DOHH2 (cell line): Measurements from ENCODE around the gene LIMK2.

Experiments used
- H3F3A ChIP-seq: fragments of 200-600 bp; sonication (generic), shearing (Covaris generic); 2 replicates; pipeline ENCODE4 v1.6.0; 2016; ENCODE audit warnings: antibody characterized with exemption, mild to moderate bottlenecking; ENCODE audit not compliant: control insufficient read depth, insufficient read depth
- H3K27ac ChIP-seq: fragments of 200-600 bp; sonication (generic); 2 replicates; pipeline ENCODE4 v1.5.1; 2014; ENCODE audit warnings: low read depth, mild to moderate bottlenecking, low read length, moderate library complexity
- H3K27me3 ChIP-seq: fragments of 200-600 bp; sonication (generic); 2 replicates; pipeline ENCODE4 v1.6.1; 2014; ENCODE audit warnings: mild to moderate bottlenecking, low read length, mixed read lengths; ENCODE audit not compliant: control insufficient read depth
- H3K36me3 ChIP-seq: fragments of 200-600 bp; sonication (generic); 2 replicates; pipeline ENCODE4 v1.6.1; 2014; ENCODE audit warnings: mild to moderate bottlenecking, low read length, moderate library complexity, mixed read lengths; ENCODE audit not compliant: control insufficient read depth
- H3K4me1 ChIP-seq: fragments of 200-600 bp; sonication (generic); 2 replicates; pipeline ENCODE4 v1.6.1; 2014; ENCODE audit warnings: mild to moderate bottlenecking, low read length, mixed read lengths; ENCODE audit not compliant: control insufficient read depth
- H3K4me2 ChIP-seq: fragments of 200-600 bp; sonication (generic); 2 replicates; pipeline ENCODE4 v1.6.0; 2014; ENCODE audit warnings: mild to moderate bottlenecking, low read length, moderate library complexity
- H3K4me3 ChIP-seq: fragments of 200-600 bp; sonication (generic); 2 replicates; pipeline ENCODE4 v1.5.1; 2014; ENCODE audit warnings: mild to moderate bottlenecking, low read length, mixed read lengths
- H3K79me2 ChIP-seq: fragments of 200-600 bp; sonication (generic); 2 replicates; pipeline ENCODE4 v1.6.1; 2014; ENCODE audit warnings: mild to moderate bottlenecking, low read length, mixed read lengths; ENCODE audit not compliant: control insufficient read depth
- H3K9me2 ChIP-seq: fragments of 200-600 bp; sonication (generic); replicated peaks from 2 replicates; pipeline ENCODE4 v1.6.1; 2014; ENCODE audit warnings: mild to moderate bottlenecking, low read length, mixed read lengths; ENCODE audit not compliant: control insufficient read depth
- H3K9me3 ChIP-seq: fragments of 200-600 bp; sonication (generic); 2 replicates; pipeline ENCODE4 v1.6.1; 2014; ENCODE audit warnings: antibody characterized with exemption, low read length, mixed read lengths; ENCODE audit not compliant: control insufficient read depth, insufficient read depth
- H4K20me1 ChIP-seq: fragments of 200-600 bp; sonication (generic); 2 replicates; pipeline ENCODE4 v1.6.0; 2014; ENCODE audit warnings: low read depth, mild to moderate bottlenecking, antibody characterized with exemption, low read length, moderate library complexity; ENCODE audit not compliant: control insufficient read depth, insufficient read depth
- EZH2phosphoT487 ChIP-seq: fragments of 200-600 bp; sonication (generic); IDR thresholded peaks from 2 replicates; pipeline ENCODE4 v1.6.1; 2017; ENCODE audit warnings: borderline replicate concordance, mild to moderate bottlenecking, antibody characterized with exemption, low read length, moderate library complexity, mixed read lengths
- TF ChIP-seq, protein P1 (sequence below): fragments of 200-600 bp; sonication (generic); IDR thresholded peaks from one replicate; pipeline ENCODE4 v1.5.1; 2014; ENCODE audit warnings: antibody characterized with exemption, mild to moderate bottlenecking, low read depth, low read length; ENCODE audit not compliant: poor library complexity, severe bottlenecking

The LIMK2 gene

DNA sequence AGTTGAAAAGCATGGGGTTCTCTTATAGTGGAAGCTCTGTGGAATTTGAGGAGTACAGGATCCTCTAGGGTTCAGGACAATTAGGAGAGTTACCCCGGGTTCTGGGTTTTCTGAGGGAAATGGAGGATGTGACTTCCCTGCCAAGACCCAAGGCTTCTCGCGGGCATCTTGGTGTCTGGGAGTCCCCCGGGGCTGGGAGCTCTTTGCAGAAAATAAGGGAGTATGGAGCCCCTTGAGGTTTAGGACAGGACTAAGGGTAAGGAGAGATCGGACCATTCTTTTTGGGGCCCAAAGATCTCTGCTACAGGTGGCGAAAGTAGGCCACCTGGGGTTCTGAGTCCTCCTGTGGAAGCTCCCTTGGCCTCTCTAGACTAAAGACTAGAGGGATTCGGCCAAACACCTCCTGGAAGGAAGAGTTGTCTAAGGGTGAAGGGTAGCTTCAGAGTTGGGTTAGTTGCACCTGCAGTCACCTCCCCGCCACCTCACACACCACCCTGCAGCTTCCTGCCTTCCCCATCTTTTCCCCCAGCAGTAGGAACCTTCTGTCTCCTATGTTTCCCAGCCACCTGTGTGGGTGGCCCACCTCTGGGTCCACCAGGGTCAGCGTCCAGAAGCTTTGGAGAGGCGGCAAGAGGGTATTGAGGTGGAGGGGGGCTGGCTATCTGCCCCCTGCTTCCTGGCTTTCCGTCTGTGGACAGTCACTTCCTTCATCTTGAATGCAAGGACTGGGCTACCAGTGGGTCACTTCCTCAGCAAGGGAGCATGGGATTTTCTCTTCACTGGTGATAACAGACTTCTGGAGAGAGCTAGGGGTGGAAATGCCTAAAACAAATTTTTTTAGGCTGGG lies 908 bp downstream of the LIMK2 start:
- Histone ChIP-seq H3K4me2 (peak overlapping the region; percentile 86), H3F3A (peaks cover 3% of the 10 kb centered on the region; the same call in 1 of the 2 replicates), H4K20me1 (no peaks in the 10 kb centered on the region; the same call in 1 of the 2 replicates), H3K9me2 (no peaks in the 10 kb centered on the region), H3K4me1 (peaks cover 31% of the 10 kb centered on the region), H3K27ac (peak overlapping the region; percentile 24), H3K36me3 (peaks cover 20% of the 10 kb centered on the region), H3K27me3 (no peaks in the 10 kb centered on the region), H3K79me2 (peaks cover 55% of the 10 kb centered on the region), H3K9me3 (no peaks in the 10 kb centered on the region), H3K4me3 (peak overlapping the region; percentile 86)
- TF ChIP-seq, protein P1, sequence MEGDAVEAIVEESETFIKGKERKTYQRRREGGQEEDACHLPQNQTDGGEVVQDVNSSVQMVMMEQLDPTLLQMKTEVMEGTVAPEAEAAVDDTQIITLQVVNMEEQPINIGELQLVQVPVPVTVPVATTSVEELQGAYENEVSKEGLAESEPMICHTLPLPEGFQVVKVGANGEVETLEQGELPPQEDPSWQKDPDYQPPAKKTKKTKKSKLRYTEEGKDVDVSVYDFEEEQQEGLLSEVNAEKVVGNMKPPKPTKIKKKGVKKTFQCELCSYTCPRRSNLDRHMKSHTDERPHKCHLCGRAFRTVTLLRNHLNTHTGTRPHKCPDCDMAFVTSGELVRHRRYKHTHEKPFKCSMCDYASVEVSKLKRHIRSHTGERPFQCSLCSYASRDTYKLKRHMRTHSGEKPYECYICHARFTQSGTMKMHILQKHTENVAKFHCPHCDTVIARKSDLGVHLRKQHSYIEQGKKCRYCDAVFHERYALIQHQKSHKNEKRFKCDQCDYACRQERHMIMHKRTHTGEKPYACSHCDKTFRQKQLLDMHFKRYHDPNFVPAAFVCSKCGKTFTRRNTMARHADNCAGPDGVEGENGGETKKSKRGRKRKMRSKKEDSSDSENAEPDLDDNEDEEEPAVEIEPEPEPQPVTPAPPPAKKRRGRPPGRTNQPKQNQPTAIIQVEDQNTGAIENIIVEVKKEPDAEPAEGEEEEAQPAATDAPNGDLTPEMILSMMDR: no peak
- TF ChIP-seq EZH2phosphoT487: no peak

- Histone ChIP-seq H3F3A (no peaks in the 10 kb centered on the region; the same call in 1 of the 2 replicates), H3K79me2 (peaks cover 73% of the 10 kb centered on the region), H3K4me3 (no peak overlapping the region)
Measured at GRCh38 chr22:31215018-31215535, 3.0 kb downstream of the LIMK2 start.

DNA sequence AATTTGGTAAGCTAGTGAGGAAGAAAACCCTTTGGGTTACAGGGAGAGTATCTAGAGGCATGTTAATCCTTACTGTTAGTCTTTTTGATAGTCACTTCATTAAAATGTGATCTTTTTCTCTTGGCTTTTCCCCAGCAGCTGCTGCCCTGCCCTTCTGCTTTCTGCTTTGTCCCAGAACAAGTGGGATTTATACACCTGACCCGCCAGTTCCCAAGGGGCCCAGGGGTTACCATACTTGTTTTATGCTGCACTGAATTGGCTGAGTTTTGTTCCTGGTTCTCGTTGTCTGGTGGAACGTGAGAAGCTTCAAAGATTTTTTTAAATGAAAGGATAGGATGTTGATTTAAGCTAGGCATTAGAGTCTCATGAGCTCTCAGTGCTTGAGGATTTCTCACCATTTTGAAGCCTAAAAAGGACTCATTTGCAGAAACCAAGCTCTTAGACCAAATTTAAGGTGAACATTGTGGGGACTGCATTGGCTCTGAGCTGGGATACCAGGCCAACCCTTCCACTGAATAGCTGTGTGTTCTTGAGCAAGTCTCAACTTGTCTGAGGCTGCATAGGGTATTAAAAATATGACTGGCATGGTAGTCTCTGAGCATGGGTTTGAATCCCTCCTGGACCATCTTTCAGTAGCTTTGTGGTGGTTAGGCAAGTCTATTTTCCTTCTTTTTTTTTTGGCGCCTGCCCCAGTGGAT lies 6.6 kb downstream of the LIMK2 start:
- no peaks in the 10 kb centered on the region; the same call in 1 of the 2 replicates for H3F3A ChIP-seq
- H3K27me3 ChIP-seq: no peaks in the 10 kb centered on the region
- peaks cover 34% of the 10 kb centered on the region for H3K36me3 ChIP-seq
- peaks cover 4% of the 10 kb centered on the region; the same call in 1 of the 2 replicates for H4K20me1 ChIP-seq
- TF ChIP-seq EZH2phosphoT487: no peak
- TF ChIP-seq, protein P1: no peak
- H3K9me3 ChIP-seq: no peaks in the 10 kb centered on the region
- H3K79me2 ChIP-seq: peaks cover 86% of the 10 kb centered on the region
- no peak overlapping the region for H3K4me3 ChIP-seq
- H3K9me2 ChIP-seq: no peaks in the 10 kb centered on the region
- H3K27ac ChIP-seq: no peak overlapping the region
- peaks cover 45% of the 10 kb centered on the region for H3K4me1 ChIP-seq
- no peak overlapping the region for H3K4me2 ChIP-seq

More at GRCh38 chr22:31215018-31215535, 3.0 kb downstream of the LIMK2 start:
- no peak overlapping the region for H3K4me2 ChIP-seq
- TF ChIP-seq, protein P1: no peak
- TF ChIP-seq EZH2phosphoT487: no peak
- H3K27me3 ChIP-seq: no peaks in the 10 kb centered on the region
- no peaks in the 10 kb centered on the region; the same call in 1 of the 2 replicates for H4K20me1 ChIP-seq
- no peak overlapping the region for H3K27ac ChIP-seq
- H3K4me1 ChIP-seq: peaks cover 47% of the 10 kb centered on the region
- no peaks in the 10 kb centered on the region for H3K9me2 ChIP-seq
- peaks cover 32% of the 10 kb centered on the region for H3K36me3 ChIP-seq
- H3K9me3 ChIP-seq: no peaks in the 10 kb centered on the region
